GM19023 (cell line): ENCODE results near the gene MMP11.

Experiments
- ATAC-seq: cut with Tn5 transposase; IDR thresholded peaks from one replicate; pipeline ENCODE4 v1.9.1; 2021; ENCODE audit warnings: mild to moderate bottlenecking, moderate library complexity; ENCODE audit not compliant: unreplicated experiment

MMP11 gene

DNA sequence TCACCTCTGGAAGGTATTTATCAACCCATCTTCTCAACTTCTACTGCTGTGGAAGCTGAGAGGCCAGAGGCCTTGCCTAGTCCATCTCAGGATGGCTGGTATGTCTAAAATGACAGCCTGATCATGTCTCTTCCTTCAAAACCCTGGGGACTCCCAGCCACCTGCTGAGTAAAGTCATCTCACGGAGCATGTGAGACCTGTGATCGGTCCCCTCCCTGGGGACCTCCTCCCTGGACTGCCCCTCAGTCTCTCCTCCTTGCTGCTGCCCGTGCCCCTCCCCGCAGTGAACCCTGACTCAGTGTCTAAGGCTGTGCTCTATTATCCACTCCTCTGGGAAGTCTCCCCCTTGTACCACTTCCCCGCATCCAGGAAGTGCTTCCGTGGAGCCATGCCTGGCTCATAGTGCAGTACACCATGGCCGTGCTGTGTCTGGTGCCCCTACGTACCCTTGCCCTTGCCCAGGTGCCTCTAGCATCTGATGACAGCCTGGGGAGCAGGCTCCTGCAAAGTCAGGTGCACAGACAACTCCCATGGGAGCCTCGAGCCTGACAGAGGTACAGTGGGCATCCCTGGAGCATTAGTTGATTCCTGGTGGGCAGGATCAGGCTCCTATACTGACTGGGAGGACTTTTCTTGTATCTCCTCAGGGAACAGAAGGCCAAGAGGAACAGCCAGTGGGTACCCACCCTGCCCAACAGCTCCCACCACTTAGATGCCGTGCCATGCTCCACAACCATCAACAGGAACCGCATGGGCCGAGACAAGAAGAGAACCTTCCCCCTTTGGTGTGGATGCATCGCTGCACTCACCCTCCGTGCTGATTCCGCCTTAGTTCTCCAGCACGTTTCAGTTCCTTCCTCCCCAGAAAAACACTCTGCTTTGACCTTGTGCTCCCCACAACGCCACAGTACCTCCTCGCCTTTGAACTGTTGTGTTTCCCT lies 27.9 kb downstream of the MMP11 start:
- ATAC-seq, result peak; percentile 57

GRCh38 chr22:23801238-23801821 lies 28.7 kb downstream of the MMP11 start:
- no peak for ATAC-seq

- ATAC-seq, result no peak
Observed at GRCh38 chr22:23801886-23802377, 29.3 kb downstream of the MMP11 start.

GRCh38 chr22:23803001-23803819 lies 30.6 kb downstream of the MMP11 start:
- no peak for ATAC-seq

DNA sequence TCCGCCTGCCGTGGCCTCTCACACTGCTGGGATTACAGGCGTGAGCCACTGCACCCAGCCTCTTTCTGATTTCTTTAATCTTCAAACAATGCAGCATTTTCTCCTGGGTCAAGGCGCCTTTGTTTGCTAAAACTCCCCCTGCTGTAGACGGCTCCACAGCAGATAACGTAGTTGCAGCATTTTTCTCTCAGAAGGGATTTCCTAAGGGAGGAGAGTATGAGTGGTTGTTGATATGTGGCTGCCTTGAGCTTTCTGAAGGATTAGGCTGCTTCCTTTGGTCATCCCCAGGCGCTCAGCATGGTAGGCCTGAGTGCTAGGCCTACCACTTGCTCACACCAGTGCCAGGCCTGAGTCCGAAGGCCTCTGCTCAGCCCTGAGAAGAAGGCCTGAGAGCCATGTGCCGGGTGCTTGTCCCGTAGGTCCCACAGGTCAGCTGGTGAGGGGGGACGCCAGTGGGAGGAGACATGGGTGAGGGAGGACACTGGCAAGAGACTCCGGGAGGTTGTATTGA lies 32.2 kb downstream of the MMP11 start:
- no peak for ATAC-seq

GRCh38 chr22:23806837-23807236 lies 34.2 kb downstream of the MMP11 start:
- no peak for ATAC-seq

DNA sequence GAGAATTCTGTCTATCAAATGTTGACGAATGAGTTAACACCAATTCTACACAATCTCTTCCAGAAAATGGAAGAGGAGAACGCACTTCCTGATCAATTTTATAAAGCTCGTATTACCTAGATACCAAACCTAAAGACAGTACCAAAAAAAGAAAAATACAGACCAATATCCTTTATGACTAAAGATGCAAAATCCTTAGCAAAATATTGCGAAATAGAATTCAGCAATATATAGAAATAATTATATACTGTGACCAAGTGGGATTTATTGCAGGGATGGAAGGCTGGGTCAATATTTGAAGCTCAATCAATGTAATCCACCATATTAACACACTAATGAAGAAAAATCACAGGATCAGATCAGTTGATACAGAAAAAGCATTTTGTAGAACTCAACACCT lies 39.7 kb downstream of the MMP11 start:
- ATAC-seq, result no peak

DNA sequence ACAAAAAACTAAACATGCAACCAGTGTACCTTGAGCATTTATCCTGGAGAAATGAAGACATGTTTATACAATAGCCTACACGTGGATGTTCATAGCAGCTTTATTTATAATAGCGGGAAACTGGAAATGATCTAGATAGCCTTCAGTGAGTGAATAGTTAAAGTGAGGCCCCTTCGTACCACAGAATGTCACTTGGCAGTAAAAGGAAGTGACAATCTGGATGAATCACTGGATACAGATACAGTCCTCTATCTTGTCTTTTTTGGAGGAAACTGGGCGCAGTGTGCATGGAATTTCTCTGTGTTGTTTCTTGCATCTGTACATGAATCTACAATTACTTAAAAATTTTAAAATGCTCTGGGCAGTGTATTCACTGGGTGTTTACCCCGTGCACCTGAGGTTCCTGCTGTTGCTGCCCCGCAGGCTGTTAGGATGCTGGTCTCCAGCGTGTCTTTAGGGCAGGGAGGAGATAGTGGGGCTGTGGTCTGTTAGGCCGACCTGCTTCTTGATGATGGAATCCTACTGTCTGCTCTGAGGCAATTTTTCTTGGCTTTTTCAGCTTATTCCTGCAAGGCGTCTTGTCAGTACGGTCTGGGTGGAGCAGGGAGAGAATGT lies 43.0 kb downstream of the MMP11 start:
- ATAC-seq, result no peak

DNA sequence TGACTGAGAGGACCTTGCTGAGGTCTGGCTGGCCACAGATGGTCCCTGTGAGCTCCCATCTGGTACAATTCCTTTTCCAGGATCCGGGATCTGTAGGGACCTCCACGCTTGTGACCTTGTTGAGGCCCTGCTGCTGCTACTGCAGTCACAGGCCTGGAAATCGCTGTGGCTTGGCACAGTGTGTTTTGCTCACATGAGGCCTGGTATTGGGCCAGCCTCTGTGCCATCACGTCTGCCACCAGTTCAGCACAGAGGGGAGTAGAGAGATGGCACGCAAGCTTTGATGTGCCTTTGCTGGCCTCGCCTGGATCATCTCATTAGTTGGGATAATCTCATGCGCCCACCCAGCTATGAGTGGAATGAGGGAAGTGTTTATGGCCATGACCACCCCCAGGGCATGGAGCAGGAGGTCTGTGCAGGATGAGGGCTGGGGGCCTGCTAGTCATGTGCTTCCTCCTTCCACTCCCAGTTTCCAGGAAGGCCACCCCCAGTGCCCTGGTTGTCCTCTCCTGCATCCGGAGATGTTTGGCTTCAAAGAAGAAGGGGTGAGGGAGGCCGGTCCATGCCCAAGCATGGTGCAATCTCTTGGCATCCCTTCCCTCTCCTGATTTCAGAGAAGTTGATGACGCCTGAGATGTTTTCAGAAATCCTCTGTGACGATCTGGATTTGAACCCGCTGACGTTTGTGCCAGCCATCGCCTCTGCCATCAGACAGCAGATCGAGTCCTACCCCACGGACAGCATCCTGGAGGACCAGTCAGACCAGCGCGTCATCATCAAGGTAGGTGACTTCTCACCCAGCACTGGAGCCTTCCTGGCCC lies 43.7 kb downstream of the MMP11 start:
- ATAC-seq, result no peak

DNA sequence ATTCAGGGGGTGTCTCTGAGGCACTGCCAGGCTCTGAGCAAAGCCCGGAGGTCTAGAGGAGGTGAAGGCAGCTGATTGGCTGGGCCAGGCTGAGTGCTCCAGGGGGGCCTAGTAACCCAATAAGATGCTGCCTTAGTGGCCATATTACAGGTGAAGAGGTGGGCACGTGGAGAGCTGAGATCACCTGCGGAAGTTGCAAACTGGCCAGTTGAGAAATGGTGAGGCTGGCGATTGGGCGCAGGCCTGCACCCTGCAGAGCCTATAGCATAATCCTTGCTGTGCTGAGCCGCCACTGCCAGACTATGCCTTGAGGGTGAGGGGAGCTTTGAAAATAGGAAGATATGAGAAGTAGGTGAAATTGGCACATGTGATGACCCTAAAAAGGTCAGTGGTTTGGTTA lies 44.5 kb downstream of the MMP11 start:
- ATAC-seq, result no peak

GRCh38 chr22:23818541-23818940 lies 45.9 kb downstream of the MMP11 start:
- ATAC-seq, result no peak

DNA sequence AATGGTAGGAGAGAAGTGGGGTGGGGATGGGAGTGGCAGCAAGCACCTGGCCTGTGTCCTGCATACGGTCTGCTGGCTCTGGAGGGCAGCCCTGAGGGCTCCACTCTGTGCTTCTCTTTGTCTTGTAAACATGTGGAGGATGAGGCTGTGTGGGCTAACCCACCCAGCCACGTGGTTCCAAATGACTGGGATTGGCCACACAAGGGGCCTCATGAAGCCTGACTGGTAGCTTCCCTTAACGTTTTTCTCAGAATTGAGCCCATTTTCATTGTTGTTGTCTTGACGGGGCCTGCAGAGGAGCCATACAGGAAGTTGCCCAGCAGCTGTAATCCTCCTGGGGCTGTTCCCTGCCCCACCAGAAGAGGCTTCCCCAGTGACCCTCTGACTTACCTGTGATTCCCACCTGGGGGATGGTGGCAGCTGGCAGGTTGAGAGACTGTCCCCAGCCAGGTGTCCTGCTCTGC lies 48.1 kb downstream of the MMP11 start:
- no peak for ATAC-seq

- ATAC-seq, result no peak
Observed at GRCh38 chr22:23822101-23822671, 49.5 kb downstream of the MMP11 start.

DNA sequence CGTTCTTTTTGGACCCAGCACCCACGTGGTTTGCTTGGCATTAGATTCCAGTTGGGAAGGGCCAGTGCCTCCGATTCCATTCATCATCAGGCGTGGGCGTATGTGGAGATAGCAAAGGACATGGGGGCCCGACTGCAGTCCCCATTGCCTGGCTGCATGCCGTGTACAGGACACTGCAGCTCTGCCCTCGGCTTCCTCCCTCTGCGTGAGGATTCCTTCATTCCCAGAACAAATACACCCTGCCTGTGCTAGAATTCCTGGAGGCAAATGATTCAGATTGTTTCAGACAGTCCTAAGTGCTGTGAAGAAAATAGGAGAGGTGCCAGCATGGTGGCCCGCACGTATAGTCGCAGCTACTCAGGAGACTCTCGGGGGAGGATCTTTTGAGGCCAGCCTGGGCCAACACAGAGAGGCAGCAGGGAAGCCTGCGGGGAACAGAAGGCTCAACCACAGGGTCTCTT lies 50.7 kb downstream of the MMP11 start:
- ATAC-seq, result no peak

GRCh38 chr22:23824476-23825245 lies 52.0 kb downstream of the MMP11 start:
- ATAC-seq, result no peak

DNA sequence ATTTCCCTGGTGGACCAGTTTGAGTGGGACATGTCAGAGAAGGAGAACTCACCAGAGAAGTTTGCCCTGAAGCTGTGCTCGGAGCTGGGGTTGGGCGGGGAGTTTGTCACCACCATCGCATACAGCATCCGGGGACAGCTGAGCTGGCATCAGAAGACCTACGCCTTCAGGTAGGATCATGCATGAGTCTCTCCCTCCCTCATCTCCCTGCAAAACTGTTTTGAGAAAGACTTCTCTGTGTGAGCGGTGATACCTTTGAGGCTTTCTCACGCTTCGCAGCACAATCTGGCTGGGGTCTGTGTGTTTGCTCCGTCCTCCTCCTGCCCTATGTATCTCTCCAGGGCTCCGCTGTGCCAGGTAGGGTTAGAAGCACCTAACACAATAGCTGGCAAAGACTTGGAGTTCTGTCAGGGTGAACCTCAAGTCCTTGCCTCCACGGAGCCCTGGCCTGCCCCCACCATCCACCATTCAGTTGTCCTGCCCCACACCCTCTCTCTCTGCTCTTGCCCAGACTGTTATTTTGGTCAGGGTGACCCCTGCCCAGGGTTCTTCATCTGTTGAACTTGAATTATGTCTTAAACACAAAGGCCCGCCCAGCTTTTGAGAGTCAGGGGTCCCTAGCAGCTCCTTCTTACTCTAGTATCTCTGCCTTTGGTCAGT lies 52.7 kb downstream of the MMP11 start:
- ATAC-seq, result no peak

DNA sequence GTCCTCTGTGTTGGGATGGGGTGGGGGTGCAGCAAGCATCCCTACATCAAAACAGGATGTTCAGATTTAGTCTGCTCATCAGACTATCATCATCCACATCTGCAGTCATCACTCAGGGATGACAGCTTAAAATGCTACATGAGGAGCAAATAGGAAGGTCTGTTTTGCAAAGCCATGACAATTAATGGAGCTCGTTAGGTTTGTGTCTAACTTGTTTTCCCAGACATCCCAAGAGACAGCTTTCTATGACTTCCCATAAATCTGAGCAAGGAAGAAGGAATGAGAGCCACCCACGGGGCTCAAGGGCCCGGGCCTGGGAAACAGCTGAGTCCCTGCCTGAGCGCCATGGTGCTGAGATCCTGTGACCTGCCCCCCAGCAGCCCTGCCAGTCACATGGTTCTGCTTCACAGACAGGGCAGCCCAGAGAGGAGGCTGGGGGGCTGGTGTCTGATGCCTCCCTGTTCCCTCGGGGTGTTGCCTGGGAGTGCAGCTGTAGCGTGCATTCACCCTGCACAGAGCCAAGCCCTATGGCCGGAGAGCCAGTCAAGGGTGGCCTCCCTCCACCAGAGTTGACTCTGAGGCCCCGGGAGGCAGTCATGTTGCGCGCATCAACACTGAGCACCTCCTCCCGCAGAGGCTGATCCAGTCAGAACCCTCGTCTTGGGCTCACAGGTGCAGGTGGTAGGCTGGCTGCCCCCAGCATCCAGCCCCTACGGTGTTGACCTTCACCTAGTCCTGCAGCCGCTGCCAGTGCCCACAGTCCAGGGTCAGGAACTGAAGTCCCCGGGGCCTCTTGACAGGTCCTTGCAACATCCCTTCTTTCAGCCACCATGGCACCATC lies 54.1 kb downstream of the MMP11 start:
- no peak for ATAC-seq
